KMS-11 (cell line): ENCODE measurements around the gene NOTUM.
"Not testable (repeated sequence)": the region's sequence is repeated elsewhere in the genome, so short reads cannot be mapped to it uniquely, and the experiment has no call there.

ENCODE experiments used
- H2AFZ ChIP-seq: fragments of 200-600 bp; sonication (generic); 2 replicates; pipeline ENCODE4 v1.6.1; 2016; ENCODE audit warnings: antibody characterized with exemption, mixed run types, low read depth
- H3K27ac ChIP-seq: fragments of 200-600 bp; sonication (generic); 2 replicates; pipeline ENCODE4 v1.6.1; 2016; ENCODE audit warnings: mild to moderate bottlenecking, mixed run types
- H3K27me3 ChIP-seq: fragments of 200-600 bp; sonication (generic); 2 replicates; pipeline ENCODE4 v1.6.1; 2017; ENCODE audit warnings: mild to moderate bottlenecking, low read depth, mixed run types, moderate library complexity; ENCODE audit not compliant: insufficient read depth
- H3K36me3 ChIP-seq: fragments of 200-600 bp; sonication (generic); 2 replicates; pipeline ENCODE4 v1.6.1; 2017; ENCODE audit warnings: mild to moderate bottlenecking, mixed run types; ENCODE audit not compliant: insufficient read depth
- H3K4me1 ChIP-seq: fragments of 200-600 bp; sonication (generic); 2 replicates; pipeline ENCODE4 v1.6.1; 2016; ENCODE audit warnings: mild to moderate bottlenecking, low read depth, mixed run types; ENCODE audit not compliant: poor library complexity, severe bottlenecking
- H3K4me2 ChIP-seq: fragments of 200-600 bp; sonication (generic); 2 replicates; pipeline ENCODE4 v1.7.0; 2016; ENCODE audit warnings: mild to moderate bottlenecking, mixed run types
- H3K4me3 ChIP-seq: fragments of 200-600 bp; sonication (generic); IDR thresholded peaks from 2 replicates; pipeline ENCODE4 v1.6.1; 2017; ENCODE audit warnings: low read depth, low read length, mixed read lengths; ENCODE audit not compliant: insufficient read depth
- H3K79me2 ChIP-seq: fragments of 200-600 bp; sonication (generic); 2 replicates; pipeline ENCODE4 v1.6.1; 2016; ENCODE audit warnings: low read depth, mixed run types; ENCODE audit not compliant: insufficient read depth
- H3K9ac ChIP-seq: fragments of 200-600 bp; sonication (generic); 2 replicates; pipeline ENCODE4 v1.6.1; 2016; ENCODE audit warnings: mild to moderate bottlenecking, mixed run types
- H4K20me1 ChIP-seq: fragments of 200-600 bp; sonication (generic); 2 replicates; pipeline ENCODE4 v1.6.1; 2016; ENCODE audit warnings: mild to moderate bottlenecking, mixed run types; ENCODE audit not compliant: insufficient read depth
- CTCF ChIP-seq: fragments of 200-600 bp; sonication (generic); conservative IDR thresholded peaks from 2 replicates; pipeline ENCODE4 v1.6.1; 2017; ENCODE audit warnings: low read depth, mild to moderate bottlenecking, antibody characterized with exemption, low read length, moderate library complexity, mixed read lengths

NOTUM gene

GRCh38 chr17:81983011-81983638 lies 22.1 kb upstream of the NOTUM start:
- H3K4me2 ChIP-seq = no peak overlapping the region
- H3K9ac ChIP-seq = no peak overlapping the region
- H3K4me1 ChIP-seq = peaks cover 36% of the 10 kb centered on the region
- H2AFZ ChIP-seq = no peak overlapping the region
- H4K20me1 ChIP-seq = no peaks in the 10 kb centered on the region
- no peak for TF ChIP-seq CTCF
- H3K79me2 ChIP-seq = no peaks in the 10 kb centered on the region
- no peaks in the 10 kb centered on the region for H3K27me3 ChIP-seq
- H3K27ac ChIP-seq = no peak overlapping the region
- no peaks in the 10 kb centered on the region for H3K36me3 ChIP-seq
- no peak overlapping the region for H3K4me3 ChIP-seq

- H3K9ac ChIP-seq, H3K4me3 ChIP-seq, H3K79me2 ChIP-seq, H2AFZ ChIP-seq, H3K36me3 ChIP-seq, H4K20me1 ChIP-seq, H3K27me3 ChIP-seq, H3K27ac ChIP-seq, H3K4me2 ChIP-seq: not testable (repeated sequence)
- H3K4me1 ChIP-seq = peaks cover 42% of the 10 kb centered on the region
These were observed 20.5 kb upstream of the NOTUM start for GRCh38 chr17:81981511-81981910.

- H2AFZ ChIP-seq = no peak overlapping the region
- H4K20me1 ChIP-seq = no peaks in the 10 kb centered on the region
- no peak overlapping the region for H3K4me3 ChIP-seq
- H3K36me3 ChIP-seq = no peaks in the 10 kb centered on the region
- no peaks in the 10 kb centered on the region for H3K79me2 ChIP-seq
- H3K4me2 ChIP-seq = peak overlapping the region; percentile 54
- TF ChIP-seq CTCF = no peak
- H3K9ac ChIP-seq = no peak overlapping the region
- peaks cover 4% of the 10 kb centered on the region; the same call in 1 of the 2 replicates for H3K27me3 ChIP-seq
- H3K4me1 ChIP-seq = peaks cover 47% of the 10 kb centered on the region
- H3K27ac ChIP-seq = no peak overlapping the region
These were observed 19.8 kb upstream of the NOTUM start for GRCh38 chr17:81980707-81981343.

- H3K9ac ChIP-seq = no peak overlapping the region
- H3K36me3 ChIP-seq = no peaks in the 10 kb centered on the region
- peaks cover 7% of the 10 kb centered on the region; the same call in 1 of the 2 replicates for H3K27me3 ChIP-seq
- H2AFZ ChIP-seq = no peak overlapping the region
- H3K4me2 ChIP-seq = peak overlapping the region; percentile 54
- H3K4me1 ChIP-seq = peaks cover 47% of the 10 kb centered on the region
- H4K20me1 ChIP-seq = no peaks in the 10 kb centered on the region
- no peak for TF ChIP-seq CTCF
- H3K4me3 ChIP-seq = no peak overlapping the region
- H3K79me2 ChIP-seq = no peaks in the 10 kb centered on the region
- H3K27ac ChIP-seq = no peak overlapping the region
These were observed 19.1 kb upstream of the NOTUM start for GRCh38 chr17:81980122-81980521.
